Measurements from ENCODE around the gene SYT15B. TPM values are rescaled to one million over a fixed set of nuclear protein-coding genes. Genes with fewer than 3 reads are reported as not detected.
A peak's percentile ranks its signal among the peaks of the same experiment; 100 is the strongest.
"Not testable (repeated sequence)": the region's sequence is repeated elsewhere in the genome, so short reads cannot be mapped to it uniquely, and the experiment has no call there.

The SYT15B gene
- total RNA-seq (10 to 100 TPM in 1 of 6 donors, 1 to 10 TPM in 5; 1.7 to 10.3 (median 3.9) TPM), polyA plus RNA-seq (1 to 10 TPM; 1.3 to 2.3 TPM)

- intact Hi-C loops (cut with DNase I); H3K9me3 ChIP-seq; H3K4me1 ChIP-seq; H3K27me3 ChIP-seq; H3K36me3 ChIP-seq; FAIRE-seq; H3K27ac ChIP-seq; ATAC-seq: not testable (repeated sequence)
- DNase-seq, result peak in 1 of 6 donors; percentile 52
- 73 to 76% methylated on average over 24 to 26 of the region's 33 CpGs for WGBS, 2 donors
- H3K4me3 ChIP-seq, result peak within 1 kb of the TSS in 2 of 4 donors; percentile 24 to 35
Measured at GRCh38 chr10:47763554-47764175, at the start of gene SYT15B. SYT15B (minus strand) TSS chr10:47763592; CDS start chr10:47762640, 952 bp downstream.

DNA sequence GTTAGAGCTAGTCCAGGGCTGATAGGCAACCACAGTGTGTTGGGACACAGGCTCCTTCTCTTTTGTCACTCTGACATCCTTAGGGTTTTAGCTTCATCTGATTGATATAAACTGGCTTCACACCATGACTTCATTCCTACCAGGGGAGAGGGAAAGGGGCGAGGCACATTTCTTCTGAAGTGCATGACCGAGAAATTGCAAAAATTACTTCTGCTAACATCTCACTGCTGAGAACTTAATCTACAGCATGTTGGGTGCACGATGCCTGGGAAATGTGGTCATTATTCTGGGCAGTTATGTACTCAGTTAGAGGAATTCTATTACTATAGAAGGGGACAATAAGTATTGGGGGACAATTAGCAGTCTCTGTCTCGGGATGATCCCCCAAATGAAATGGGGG is 16.2 kb upstream of the SYT15B start:
- H3K27ac ChIP-seq; ATAC-seq; intact Hi-C loops (cut with DNase I); H3K9me3 ChIP-seq; DNase-seq; H3K4me3 ChIP-seq; H3K27me3 ChIP-seq; H3K4me1 ChIP-seq; H3K36me3 ChIP-seq; FAIRE-seq: not testable (repeated sequence)
- 40 to 78% methylated on average over 1 to 3 of the region's 4 CpGs for WGBS, 2 donors

DNA sequence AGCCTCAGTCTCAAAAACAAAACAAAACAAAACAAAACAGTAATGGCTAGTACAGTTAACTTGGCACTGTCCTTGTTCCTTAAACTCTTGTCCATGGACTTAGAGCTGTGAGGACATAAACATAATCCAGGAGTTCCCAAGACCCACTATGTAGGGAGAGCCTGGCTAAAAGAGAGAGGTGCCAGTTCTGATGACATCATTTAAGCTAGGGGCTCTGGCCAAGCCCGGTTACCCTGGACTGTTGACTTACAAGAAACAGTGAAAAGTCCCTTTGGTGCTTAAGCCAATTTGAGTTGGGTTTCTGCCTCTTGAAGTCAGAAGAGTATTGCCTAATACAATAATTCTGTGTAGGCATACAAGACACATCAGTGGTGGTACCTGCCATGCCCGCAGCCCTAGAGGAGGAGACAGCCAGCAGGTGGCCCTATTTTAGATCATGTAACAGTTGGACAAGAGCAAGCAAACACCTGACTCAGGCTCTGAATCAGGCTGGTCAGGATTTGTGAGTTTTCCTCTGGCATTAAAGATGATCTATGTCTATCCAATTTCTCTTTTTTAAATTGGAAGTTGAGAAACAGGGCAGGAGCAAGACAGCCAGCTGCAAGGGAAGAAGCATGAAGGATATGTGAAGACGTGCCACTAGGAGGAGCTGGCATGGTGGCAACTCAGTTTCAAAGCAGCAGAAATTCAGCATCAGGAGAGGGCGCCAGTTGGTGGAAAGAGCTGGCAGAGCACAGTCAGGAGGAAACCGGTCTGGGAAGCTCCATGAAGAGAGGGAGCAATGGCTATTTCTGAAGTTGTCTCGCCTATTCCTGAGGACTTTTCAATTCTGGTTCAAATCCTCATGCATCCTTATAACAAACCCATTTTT is 12.2 kb upstream of the SYT15B start:
- DNase-seq, result peak in 5 of 6 donors; percentile 41 to 74 (median 59)
- H3K4me3 ChIP-seq; H3K9me3 ChIP-seq; H3K27ac ChIP-seq; FAIRE-seq; intact Hi-C loops (cut with DNase I); H3K27me3 ChIP-seq; H3K4me1 ChIP-seq; H3K36me3 ChIP-seq: not testable (repeated sequence)
- 7 to 10% methylated on average over 3 to 4 of the region's 6 CpGs for WGBS, 2 donors
- peak; percentile 95 to 99 (median 98) for ATAC-seq
- peak in 3 of 4 donors; percentile 29 to 41 (median 30) for TF ChIP-seq CTCF (IDR thresholded peaks at IDR 0.05)

- ATAC-seq; intact Hi-C loops (cut with DNase I); H3K27ac ChIP-seq; H3K27me3 ChIP-seq; FAIRE-seq; H3K4me3 ChIP-seq; H3K9me3 ChIP-seq; H3K36me3 ChIP-seq; H3K4me1 ChIP-seq; DNase-seq: not testable (repeated sequence)
- WGBS, 2 donors, result no CpG with 5 or more reads among the region's 2 CpGs
Measured at GRCh38 chr10:47770745-47771144, 7.4 kb upstream of the SYT15B start.

DNA sequence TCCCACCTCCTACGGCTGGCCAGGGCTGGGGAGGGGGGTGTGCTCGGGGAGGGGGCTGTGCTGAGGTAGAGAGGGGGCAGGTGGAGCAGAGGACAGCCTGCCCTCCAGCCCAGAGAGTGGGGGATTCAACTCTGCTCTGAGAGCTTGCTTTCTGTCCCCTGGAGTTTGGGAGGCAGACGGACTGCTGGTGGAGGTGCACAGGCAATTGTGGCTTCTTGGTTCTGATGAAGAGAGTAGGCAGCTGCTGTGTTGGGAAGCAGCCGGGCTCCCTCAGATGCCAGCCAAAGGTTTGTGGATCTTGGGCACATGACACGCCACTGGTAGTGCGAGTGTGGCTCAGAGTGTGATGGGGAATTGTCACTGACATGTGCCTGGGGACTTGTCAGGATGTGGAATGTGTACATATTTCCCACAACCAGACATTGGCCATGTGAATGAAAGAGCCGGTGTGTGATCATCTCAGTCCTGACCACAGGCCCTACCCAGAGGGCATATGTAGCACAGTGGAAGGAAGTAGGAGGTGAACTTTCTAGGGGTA is 5.3 kb upstream of the SYT15B start:
- intact Hi-C loops (cut with DNase I); H3K4me1 ChIP-seq; H3K36me3 ChIP-seq; H3K27ac ChIP-seq; FAIRE-seq; DNase-seq; H3K9me3 ChIP-seq; H3K27me3 ChIP-seq; H3K4me3 ChIP-seq: not testable (repeated sequence)
- WGBS, 2 donors, result 81 to 97% methylated on average over 4 to 6 of the region's 7 CpGs
- peak; percentile 35 to 67 (median 57) for ATAC-seq

DNA sequence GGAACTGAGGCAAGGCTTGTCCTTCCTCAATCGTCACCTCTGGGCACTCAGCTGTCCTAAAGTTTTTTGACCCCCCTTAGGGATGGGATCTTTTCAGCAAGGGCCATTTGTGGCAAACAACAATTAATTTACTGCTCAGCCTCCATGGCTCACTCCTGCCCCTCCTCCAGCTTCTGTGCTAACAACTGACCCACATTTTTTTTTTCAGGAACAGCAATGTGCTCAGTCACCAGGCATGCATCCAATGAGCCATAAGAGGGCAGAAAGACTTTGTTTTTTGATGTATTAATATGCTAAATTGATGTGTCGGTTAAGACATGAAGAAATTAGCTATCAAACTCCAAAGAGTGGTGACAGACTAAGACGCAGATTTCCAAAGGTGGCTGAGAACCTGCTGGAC is 4.7 kb upstream of the SYT15B start:
- H3K27ac ChIP-seq; H3K36me3 ChIP-seq; H3K27me3 ChIP-seq; DNase-seq; H3K4me1 ChIP-seq; FAIRE-seq; H3K4me3 ChIP-seq; H3K9me3 ChIP-seq; intact Hi-C loops (cut with DNase I): not testable (repeated sequence)
- WGBS, 2 donors, result 80 to 89% methylated on average over 1 to 2 of the region's 3 CpGs
- ATAC-seq, result peak in 1 of 4 donors; percentile 26

- H3K4me3 ChIP-seq; ATAC-seq; FAIRE-seq; H3K9me3 ChIP-seq; intact Hi-C loops (cut with DNase I); H3K27ac ChIP-seq; DNase-seq; H3K27me3 ChIP-seq; H3K36me3 ChIP-seq; H3K4me1 ChIP-seq: not testable (repeated sequence)
- WGBS, 2 donors, result 65 to 76% methylated on average over 2 to 3 of the region's 5 CpGs
Measured at GRCh38 chr10:47767236-47767635, 3.8 kb upstream of the SYT15B start.

- H3K9me3 ChIP-seq; H3K27me3 ChIP-seq; H3K4me1 ChIP-seq; H3K27ac ChIP-seq; ATAC-seq; intact Hi-C loops (cut with DNase I); H3K4me3 ChIP-seq; H3K36me3 ChIP-seq; FAIRE-seq: not testable (repeated sequence)
- WGBS, 2 donors, result 87 to 100% methylated on average over 2 to 3 of the region's 4 CpGs
- peak in 1 of 6 donors; percentile 37 for DNase-seq
Measured at GRCh38 chr10:47765232-47765631, 1.8 kb upstream of the SYT15B start.

GRCh38 chr10:47762674-47763553 is 478 bp downstream of the SYT15B start:
- 10 to 20% methylated on average over 33 to 59 of the region's 80 CpGs for WGBS, 2 donors
- FAIRE-seq; H3K27me3 ChIP-seq; H3K27ac ChIP-seq; H3K36me3 ChIP-seq; intact Hi-C loops (cut with DNase I); H3K9me3 ChIP-seq; H3K4me1 ChIP-seq: not testable (repeated sequence)
- H3K4me3 ChIP-seq, result peak overlapping the region in 2 of 4 donors; percentile 24 to 35
- ATAC-seq (peak; percentile 18 to 50 (median 28)), DNase-seq (peak in 2 of 6 donors; percentile 33 to 36)

DNA sequence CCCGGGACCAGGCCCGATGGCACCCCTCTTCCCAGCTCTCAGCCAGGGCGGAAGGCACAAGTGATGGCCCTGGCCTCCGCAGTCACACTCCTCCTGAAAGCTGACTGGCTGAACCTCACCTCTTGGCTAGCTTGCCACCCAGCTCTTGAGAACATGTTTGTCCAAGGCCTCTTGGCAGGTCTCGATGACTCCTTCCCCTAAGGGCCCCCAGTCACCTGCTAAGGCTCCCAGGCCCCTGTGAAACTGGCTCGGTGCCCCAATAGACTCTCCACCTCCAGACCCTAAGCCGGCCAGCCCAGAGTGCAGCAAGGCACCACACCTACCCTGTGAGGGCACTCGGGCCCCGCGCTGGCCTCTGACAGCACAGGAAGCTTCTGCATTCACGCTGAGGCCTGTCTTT is 4.5 kb downstream of the SYT15B start:
- DNase-seq; H3K27me3 ChIP-seq; H3K36me3 ChIP-seq; FAIRE-seq; H3K27ac ChIP-seq; H3K4me3 ChIP-seq; H3K9me3 ChIP-seq; H3K4me1 ChIP-seq; intact Hi-C loops (cut with DNase I): not testable (repeated sequence)
- 52% methylated on average over 4 of the region's 11 CpGs; no CpG with 5 or more reads in 1 of the 2 donors for WGBS, 2 donors
- ATAC-seq, result peak; percentile 82 to 92 (median 86)
